ENCODE data around the gene SRRM1.
"Not testable (repeated sequence)": the region's sequence is repeated elsewhere in the genome, so short reads cannot be mapped to it uniquely, and the experiment has no call there.

SRRM1 gene

DNA sequence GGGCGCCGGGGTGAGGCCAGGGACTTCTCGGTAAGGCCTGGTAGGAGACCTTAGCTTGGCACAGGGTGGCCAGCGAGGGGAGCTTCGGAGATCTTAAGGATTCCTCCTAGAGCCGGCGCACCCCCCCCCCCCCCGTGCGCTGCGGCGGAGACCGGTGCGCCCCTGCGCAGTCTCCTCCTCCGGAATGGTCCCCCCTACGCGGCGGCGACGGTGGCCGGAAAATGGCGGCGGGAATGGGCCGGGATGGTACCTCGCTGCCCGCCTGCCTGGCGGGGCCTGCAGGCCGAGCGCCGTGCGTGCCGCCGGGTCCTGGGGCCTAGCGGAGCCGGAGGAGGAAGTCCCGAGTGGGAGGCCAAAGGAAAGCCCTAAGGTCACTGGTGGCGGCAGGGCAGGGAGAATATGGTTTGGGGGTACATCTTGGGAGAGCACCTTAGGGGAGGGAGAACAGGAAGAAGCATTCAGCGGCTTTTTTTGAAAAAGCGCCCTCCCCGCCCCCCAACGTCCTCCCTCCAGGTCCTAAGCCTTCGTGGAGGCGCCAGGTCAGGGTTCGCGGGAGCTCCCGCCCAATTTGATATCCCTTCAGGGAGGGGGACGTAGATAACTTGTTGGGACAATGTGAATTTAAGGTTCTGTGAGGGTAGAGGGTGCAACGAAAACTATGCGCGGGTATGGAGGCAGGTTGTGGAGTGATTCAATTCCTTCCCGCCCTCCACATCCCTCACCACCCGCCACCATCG is 429 bp downstream of the SRRM1 start:
- peak; percentile 38 for DNase-seq (ENCODE audit: low spot score)

DNA sequence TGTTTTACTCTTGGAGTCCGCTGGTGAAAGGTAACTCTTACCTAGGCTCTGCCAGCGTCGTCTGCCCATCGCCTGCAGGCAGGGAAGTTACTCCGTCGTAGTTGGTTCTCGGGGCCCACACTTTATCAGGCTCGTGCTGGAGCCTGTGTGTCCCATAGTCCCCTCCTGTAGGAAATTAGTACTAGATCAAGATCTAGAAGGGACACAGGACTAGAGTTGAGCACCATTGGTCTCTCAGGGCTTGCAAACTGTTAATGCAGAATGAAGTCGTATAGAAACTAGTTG is 940 bp downstream of the SRRM1 start:
- no peak for DNase-seq (ENCODE audit: low spot score)

DNA sequence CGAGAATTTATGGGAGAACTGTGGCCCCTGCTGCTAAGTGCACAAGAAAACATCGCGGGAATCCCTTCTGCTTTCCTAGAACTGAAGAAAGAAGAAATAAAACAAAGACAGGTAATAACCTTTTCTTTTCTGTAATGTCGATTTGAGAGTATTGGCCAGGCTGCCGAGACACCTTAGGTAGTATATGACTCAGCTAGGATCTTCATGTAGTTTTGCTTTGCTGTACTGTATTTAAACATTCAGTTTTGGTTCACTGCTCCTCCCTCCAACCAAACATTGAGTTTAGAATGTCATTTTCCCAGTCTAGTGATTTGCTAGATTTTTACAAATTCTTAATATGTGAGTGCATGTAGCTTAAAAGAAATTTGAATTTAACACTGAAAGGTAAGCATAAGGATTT is 5.8 kb downstream of the SRRM1 start:
- no peak for DNase-seq (ENCODE audit: low spot score)

DNA sequence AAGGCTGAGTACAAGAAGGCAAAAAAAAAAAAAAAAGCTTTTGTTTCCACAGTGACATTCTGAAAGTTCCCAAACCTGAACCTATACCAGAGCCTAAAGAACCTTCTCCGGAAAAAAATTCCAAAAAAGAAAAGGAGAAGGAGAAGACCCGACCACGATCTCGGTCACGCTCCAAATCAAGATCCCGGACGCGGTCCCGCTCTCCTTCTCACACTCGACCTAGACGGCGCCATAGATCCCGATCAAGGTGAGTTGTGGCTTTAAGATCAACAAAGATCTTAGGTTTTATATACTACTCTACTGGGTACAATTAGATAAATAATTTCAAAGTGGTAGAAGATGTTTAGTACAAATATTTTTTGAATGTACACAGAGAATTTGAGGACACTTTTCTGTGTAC is 9.3 kb downstream of the SRRM1 start:
- DNase-seq (ENCODE audit: low spot score): no peak

DNA sequence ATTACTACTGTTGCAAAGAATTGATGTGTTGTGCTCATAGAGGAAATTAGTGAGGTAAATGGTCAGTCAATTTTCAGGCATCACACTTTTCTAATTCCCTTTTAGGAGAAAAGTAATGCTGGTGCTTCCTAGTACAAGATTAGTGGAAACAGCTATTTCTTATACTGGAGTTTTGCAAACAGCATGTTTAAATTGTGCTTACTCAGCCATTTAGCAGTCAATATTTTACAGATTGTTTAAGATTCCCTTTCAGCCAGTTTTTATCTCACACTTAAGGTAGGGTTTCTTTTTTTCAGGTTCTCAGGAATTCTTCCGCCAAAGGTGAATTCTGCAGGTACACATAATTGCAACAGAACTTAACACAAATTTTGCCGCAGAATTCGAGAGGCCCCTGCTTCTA is 10.9 kb downstream of the SRRM1 start:
- no peak for DNase-seq (ENCODE audit: low spot score)

DNA sequence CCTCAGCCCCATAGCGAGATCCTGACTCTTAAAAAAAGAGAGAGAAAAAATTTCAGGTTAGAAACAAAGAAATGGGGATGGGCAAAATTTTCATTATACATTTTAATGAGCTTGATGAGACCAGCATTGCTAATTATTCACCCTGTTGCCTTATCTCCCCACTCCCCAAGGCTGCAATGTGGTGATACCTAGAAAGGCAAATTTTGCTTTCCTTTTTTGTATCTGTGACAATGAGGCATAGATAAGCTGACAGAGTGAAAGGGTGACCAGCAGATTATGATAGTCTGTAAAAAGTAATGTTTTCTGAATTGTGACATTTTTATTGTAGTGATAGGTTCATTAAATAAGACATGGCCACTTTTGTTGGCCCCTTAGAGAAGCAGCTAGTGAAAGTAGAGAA is 12.9 kb downstream of the SRRM1 start:
- DNase-seq (ENCODE audit: low spot score): no peak

DNA sequence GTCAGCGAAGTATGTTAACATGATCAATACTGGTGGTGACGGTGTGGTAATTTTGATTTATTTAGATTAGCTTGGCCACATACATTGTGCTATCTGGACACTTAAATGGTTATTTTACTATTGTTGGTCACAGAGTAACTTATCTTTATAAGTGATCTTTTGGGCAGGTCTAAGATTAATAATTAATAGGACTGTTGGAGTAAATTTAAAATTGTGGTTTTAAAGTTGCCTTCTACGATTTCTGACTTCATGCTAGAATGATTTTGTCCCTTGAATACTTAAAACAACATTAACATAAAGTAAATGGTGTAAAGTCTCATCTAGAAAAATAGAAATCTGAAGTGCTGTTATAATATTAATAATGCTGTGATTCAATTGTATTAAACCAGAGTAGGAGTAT is 14.7 kb downstream of the SRRM1 start:
- no peak for DNase-seq (ENCODE audit: low spot score)

DNA sequence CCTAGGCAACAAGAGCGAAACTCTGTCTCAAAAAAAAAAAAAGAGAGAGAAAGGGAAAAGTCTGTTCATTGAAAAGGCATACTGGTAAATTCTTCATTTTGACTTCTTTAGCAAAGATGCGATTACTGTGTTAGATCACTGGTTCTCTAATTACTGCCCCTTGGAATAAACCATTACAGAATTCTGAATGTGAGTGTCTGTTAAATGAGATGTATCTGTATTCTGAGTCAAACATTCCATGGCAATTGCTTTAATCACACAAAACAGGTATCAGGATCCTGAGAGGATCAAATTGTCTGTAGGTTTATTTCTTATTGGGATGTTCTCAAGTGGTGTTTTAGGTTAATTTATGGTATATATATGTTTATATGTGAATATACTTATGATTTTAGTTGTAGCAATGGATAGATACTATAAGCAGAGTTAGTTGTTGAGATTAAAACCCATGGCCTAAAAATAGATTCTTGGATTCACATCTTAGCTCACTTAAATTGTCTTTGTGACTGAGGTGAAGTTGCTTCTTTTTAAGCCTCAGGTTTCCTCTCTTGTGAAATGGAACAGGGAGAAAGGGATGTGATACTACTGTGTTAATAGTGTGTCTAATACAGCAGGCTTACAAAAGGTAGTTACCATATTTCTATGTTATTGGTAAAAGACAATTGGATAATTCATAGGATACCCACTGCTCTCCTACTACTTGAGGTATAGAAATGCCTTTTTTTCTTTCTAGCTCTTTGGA is 16.2 kb downstream of the SRRM1 start:
- no peak for DNase-seq (ENCODE audit: low spot score)

DNA sequence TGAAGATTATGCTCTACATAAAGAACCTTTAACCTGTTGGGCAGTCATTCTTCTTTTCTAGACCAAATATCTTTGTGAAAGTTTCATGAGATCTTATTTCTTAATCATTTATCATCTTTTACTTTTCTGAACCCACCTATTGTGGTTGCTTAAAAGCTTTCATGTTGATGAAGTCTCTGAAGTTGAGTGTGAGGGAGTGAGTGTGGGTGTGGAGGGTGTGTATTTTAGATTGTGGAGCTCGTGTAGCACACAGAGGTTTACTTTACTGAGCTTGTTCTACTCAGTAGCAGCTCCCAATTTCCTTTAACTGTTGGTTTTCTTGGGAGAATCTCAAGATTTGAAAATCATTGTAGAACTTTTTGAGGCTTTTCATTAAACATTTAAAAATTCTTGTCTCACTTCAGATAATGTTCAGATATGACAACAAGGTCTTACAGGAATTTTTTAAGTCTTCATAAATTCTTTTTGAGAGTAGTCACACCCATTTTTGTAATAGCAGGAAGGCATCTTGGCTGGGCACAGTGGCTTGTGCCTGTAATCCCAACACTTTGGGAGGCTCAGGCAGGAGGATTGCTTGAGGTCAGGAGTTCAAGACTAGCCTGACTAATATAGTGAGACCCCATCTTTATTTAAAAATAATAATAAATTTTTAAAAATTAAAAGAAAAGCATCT is 17.0 kb downstream of the SRRM1 start:
- DNase-seq (ENCODE audit: low spot score): no peak

DNA sequence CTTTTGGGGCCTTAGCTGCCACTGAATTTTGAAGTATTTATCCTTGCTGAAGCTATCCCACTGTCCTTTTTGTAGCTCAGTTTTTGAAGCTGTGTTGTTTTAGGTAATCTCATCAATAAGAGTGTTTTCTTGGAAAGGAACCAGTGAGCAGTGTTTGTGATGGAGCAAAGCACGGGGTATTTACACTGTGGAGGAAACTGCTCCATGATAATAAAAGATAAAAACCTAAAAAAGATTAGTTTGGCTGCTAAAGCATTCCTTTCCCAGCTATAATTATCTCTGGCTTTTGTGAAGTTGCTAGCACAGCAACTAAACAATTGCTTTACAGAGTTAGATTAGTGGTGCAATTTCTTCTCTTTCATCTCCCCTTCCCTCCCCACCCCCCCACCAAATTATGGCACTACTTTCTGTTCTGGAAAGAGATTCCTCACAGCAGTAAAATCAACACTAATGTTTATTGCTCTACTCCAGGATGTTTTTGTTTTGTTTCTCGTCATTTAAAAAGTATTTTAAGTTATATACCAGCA is 21.5 kb downstream of the SRRM1 start:
- DNase-seq (ENCODE audit: low spot score): no peak

DNA sequence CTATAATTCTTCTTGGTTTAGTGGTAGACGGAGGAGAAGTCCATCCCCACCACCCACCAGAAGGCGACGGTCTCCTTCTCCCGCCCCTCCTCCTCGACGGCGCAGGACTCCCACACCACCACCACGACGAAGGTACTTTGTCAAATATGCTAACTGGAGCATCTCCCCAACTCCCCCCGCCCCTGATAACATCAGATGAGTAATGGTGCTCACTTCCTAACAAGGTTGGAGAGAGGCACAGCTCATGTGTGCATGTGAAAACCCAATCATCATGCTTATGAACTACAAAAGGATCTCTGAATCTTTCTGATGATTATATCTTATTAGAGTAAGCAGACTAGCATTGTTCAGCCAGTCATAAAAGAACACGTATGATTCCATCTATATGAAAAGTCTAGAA is 23.7 kb downstream of the SRRM1 start:
- no peak for DNase-seq (ENCODE audit: low spot score)

DNA sequence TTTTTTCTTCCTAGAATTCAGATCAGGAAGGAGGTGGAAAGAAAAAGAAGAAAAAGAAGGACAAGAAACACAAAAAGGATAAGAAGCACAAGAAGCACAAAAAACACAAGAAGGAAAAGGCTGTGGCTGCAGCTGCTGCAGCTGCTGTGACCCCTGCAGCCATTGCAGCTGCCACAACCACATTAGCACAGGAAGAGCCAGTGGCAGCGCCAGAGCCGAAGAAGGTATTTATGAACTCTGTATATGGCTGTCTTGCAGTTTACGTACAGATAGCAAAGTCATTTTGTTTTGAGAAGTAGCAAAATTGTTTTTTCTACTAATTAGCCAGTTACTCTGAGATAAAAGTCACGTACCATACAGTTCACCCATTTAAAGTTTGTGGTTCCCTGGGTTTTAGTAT is 28.3 kb downstream of the SRRM1 start:
- DNase-seq (ENCODE audit: low spot score): not testable (repeated sequence)

DNA sequence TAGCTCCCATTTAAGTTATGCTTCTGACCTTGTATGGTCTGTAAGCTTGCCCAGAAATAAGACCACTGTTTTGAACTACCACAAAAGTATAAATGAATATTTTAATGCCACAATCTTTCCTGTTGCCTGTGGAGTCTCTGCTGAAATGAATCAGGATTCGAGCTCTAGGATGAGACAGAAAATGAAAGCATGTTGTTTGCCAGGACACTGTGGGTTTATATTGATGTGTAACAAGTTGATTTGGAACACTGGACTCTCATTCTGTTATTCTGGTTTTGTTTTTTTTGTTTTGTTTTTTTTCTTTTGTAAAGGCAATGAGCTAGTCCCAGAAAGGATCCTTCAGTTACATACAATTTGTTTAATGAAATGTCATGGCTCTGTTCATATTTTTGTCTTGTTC is 29.6 kb downstream of the SRRM1 start:
- DNase-seq (ENCODE audit: low spot score): not testable (repeated sequence)

DNA sequence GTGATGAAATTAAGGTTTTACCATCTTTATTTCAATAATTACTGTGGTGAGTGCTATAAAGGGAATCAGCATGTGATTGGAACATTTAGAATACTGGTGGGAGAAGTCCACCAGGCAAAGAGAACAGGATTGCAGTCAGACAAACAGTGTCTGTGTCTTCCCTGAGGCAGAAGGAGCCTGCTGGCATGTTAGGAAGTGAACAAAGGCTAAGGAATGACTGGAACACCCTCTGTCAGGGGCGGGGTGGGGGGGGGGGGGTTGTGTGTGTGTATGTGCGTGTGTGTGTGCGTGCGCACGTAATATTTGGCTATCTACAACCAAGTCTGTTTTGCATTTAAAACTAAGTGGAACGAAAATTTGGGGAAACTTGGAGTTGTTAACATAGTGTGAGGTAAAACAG is 30.2 kb downstream of the SRRM1 start:
- peak; percentile 21 for DNase-seq (ENCODE audit: low spot score)

DNA sequence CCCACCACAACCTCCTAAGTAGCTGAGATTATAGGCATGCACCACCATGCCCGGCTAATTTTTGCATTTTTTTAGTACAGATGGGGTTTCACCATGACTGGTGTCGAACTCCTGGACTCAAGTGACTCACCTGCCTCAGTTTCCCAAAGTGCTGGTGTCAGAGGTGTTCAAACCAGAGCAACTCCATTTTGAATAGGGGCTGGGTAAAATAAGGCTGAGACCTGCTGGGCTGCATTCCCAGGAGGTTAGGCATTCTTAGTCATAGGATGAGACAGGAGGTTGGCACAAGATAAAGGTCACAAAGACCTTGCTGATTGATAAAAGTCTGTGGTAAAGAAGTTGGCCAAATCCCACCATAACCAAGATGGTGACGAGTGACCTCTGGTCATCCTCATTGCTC is 35.3 kb downstream of the SRRM1 start:
- DNase-seq (ENCODE audit: low spot score): not testable (repeated sequence)

DNA sequence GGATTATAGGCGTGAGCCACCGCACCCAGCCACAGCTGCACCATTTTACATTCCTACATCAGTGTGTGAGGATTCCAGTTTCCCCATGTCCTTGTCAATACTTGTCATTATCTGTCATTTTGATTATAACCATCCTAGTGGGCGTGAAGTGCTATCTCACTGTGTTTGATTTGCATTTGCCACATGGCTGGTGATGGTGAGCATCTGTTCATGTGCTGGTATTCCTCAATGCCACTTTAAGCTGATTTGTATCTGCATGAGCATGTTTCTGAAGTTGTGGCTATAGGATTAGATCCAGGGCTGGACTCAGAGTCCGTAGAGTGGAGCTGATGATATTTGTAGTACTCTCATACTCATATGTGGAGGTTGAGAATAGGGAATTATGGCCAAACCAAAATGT is 36.6 kb downstream of the SRRM1 start:
- DNase-seq (ENCODE audit: low spot score): no peak

DNA sequence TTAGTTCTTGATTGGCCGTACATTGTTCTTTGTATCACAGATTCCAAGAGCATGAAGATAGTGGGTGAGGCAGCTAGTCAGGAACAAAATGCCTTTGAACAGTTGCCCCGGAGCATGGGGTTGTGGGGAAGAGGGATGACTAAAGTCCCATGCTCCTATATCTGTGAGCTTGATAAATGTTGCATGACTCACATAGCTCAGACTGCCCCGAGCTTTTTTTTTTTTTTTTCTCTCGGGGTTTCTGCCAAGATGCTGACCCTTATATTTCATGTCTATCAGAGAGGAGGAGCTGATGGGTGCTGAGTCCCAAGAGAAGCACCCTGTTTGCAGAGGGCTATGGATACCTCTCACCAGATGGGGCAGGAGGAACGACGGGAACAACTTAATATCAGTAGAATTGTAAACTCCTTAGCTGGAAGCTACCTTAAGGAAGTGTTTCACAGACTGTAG is 40.6 kb downstream of the SRRM1 start:
- peak; percentile 88 for DNase-seq (ENCODE audit: low spot score)

DNA sequence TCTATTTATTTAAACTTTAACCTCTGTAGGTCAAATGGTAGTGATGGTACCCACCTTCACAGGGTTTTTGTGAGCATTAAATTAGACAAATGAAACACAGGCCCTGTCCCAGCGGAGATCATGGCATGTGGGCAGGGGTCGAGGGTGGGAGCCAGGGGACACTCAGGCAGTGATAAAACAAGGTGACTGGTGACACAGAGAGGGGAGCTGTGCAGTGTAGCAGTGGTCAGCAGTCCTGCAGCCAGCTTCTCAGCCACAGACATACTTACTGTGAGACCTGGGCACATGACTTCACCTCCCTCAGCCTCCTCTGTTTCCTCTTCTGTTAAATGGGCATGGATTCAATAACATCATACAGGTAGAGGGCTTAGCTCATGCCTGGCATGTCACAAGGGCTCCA is 44.9 kb downstream of the SRRM1 start:
- no peak for DNase-seq (ENCODE audit: low spot score)

DNA sequence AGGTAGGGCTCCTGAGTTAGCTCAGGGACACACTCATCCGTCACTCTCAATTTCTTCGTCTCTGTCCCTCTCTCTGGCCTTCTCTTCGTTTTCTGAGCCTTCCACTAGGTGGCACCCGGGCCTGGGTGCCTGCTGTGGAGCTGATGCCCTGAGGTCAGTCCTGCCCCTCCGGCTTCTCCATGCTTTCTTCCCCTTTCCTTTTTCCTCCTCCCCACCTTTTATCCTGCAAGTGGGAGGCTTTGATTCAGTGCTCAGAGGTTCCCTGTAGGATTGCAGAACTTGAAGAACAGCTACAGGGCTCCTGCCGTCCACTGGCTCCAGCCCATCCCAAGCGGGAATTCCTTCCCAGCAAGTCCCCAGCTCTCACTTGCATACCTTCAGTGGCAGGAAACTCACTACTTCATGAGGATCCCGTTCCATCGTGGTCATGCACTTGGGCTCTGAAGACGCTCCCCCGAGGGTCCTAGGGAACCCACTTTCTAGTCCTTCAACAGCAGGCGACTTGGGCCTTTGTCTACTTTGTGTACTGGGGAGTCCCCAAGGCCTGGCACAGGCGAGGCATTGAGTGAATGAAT is 45.6 kb downstream of the SRRM1 start:
- DNase-seq (ENCODE audit: low spot score): peak; percentile 84

DNA sequence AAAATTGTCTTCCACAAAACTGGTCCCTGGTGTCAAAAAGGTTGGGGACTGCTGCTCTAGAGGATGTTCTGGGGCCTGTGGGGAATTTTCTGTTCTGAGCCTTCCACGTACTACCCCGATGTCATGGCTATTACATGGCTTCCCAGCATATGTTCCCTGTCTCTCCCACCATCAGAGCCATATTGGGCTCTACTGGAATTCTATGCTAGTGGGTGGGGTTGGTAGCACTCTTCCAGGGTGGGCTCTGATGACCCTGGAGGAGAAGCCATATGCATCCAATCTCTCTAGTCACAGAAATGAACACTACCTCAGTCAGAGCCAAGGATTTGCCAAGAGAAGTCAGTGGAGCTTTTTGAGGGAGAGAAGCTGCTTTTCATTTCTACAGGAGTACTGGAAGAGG is 47.9 kb downstream of the SRRM1 start:
- DNase-seq (ENCODE audit: low spot score): no peak

DNA sequence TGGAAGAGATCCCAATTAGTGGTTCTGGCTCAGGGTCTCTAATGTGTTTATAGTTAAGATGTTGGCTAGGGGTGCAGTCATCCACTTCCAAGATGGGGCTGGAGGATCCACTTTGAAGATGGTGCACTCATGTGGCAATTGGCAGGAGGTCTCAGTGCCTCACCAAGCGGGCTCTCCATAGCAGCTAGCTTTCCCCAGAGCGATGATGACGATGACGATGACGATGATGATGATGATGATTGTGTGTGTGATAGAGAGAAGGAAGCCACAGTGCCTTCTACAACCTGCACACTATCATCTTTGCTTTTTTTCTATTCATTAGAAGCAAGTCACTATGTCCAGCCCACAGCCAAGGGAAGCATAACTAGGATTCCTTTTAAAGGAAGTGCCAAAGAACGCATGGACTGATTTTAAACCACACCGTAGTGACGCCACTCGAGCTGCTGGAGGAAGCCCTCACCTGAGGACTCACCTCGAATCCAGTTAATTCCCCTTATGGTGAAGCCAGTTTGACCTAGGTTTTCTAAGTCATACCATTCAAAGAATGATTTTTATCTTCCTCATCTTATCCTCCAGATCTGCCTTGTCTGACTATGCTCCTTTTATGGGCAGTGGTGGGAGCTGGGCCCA is 49.4 kb downstream of the SRRM1 start:
- DNase-seq (ENCODE audit: low spot score): no peak

DNA sequence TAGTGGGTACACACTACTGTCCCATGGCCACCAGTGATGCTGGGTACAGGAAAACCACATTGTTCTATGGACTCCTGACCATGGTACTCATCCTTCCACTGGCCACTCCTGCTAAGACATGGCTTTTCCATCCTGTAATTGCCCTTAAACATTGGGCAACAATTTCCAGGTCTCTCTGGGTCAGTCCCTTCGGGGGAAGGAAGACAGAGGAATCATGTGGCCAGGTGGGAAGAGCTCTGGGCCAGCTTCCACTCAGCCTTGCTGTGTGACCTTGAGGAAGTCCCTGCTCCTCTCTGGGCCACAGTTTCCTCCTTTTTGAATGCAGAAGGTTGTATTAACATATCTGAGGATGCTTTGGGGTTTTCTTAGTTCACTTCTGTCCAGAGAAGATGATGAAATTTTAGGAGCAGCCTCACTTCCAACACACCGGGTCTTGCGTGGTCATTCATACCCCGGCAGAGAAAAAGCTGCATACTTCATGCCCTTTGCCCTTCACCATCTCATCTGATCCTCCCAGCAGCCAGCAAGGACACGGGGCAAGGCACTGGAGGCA is 50.8 kb downstream of the SRRM1 start:
- DNase-seq (ENCODE audit: low spot score): no peak
